Peyer's patch (tissue), 4 donors: ENCODE results near the gene JAK3. TPM values are rescaled to one million over a fixed set of nuclear protein-coding genes. Genes with fewer than 3 reads are reported as not detected.

Source experiments
- DNase-seq, 3 donors: peaks; one replicate each; pipeline ENCODE4 v3.0.0-alpha.2; 2017 to 2019
- H3K27ac ChIP-seq, 4 donors: fragments of 200-600 bp; sonication (generic); one replicate each; pipeline ENCODE4 v1.5.1; 2016 to 2019
- H3K27me3 ChIP-seq, 2 donors: fragments of 200-600 bp; sonication (generic); one replicate each; pipeline ENCODE4 v1.5.1; 2019
- H3K36me3 ChIP-seq, 3 donors: fragments of 200-600 bp; sonication (generic); one replicate each; pipeline ENCODE4 v1.5.1; 2016 to 2019
- H3K4me1 ChIP-seq, 4 donors: fragments of 200-600 bp; sonication (generic); one replicate each; pipeline ENCODE4 v1.5.1; 2016 to 2019
- H3K4me3 ChIP-seq, 4 donors: fragments of 200-600 bp; sonication (generic); 1 replicate in 3 of 4; 2 replicates in 1 of 4; pipeline ENCODE4 v1.5.1; 2016 to 2019; ENCODE audit warnings: mild to moderate bottlenecking in 1 of 4
- H3K9me3 ChIP-seq, 4 donors: fragments of 200-600 bp; sonication (generic); one replicate each; pipeline ENCODE4 v1.5.1; 2016 to 2019; ENCODE audit warnings: mild to moderate bottlenecking in 1 of 4
- POLR2A ChIP-seq, 2 donors: fragments of 450-650 bp; IDR thresholded peaks; one replicate each; pipeline ENCODE4 v1.5.1; 2017; ENCODE audit warnings: antibody characterized with exemption in 2 of 2, mild to moderate bottlenecking in 2 of 2, moderate library complexity in 2 of 2
- total RNA-seq, 4 donors: library from RNA; depleted of rRNA; stranded (reverse); fragments of >200 nt; gene quantifications; one replicate each; pipeline ENCODE4 v1.1.0, GENCODE V29; 2016
- TF ChIP-seq, protein P1 (sequence below), 6 experiments: fragments of 450-650 bp in 4 of 6; fragments of 200-600 bp in 2 of 6; sonication (generic) in 1 of 6; IDR thresholded peaks; one replicate each; pipeline ENCODE4 v1.5.1; 2017 to 2019; ENCODE audit warnings: antibody characterized with exemption in 6 of 6, mild to moderate bottlenecking in 3 of 6, moderate library complexity in 1 of 6

JAK3 gene
- total RNA-seq, 4 donors from 2014 or later: 4.0 to 32.2 (median 5.4) TPM

DNA sequence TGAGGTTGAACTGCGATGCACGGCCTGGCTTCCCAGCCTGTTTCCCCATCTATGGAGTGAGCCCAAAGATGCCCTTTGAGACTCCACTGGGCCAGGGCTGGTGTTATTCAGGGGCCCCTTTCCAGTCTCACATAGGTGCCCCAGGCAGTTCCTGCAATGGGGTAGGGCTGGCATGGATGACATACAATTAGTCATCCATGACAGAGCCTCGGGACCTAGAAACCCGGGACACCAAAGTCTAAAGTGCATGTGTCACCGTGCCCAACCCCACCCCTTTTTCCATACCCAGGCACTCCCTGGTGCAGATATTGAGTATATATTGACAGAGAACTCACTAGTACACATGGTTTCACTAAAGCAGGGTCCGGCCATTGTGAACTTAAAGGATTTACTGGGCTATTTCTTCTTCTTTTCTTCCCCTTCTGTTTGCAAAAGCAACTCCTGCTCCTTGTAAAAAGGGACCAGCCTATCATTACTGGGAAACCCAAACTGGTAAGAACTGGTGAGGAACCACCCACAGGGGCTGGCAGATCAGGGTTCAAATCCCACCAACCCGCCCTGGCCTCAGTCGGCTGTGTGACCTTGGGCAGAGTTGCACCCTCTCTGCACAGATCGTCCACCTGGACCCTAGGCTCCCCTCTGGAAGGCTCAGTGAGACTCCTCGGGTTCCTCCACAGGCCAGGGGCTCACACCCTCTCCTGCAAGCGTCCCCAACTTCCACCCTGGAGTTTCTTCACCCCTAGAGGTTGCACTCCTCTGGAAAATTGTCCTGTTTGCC is 50.2 kb downstream of the JAK3 start:
- DNase-seq: peak in 2 of 3 donors; percentile 88
- Histone ChIP-seq H3K27ac (peak overlapping the region in 3 of 4 donors; percentile 83 to 98 (median 95)), H3K9me3 (no peaks in the 10 kb centered on the region), H3K36me3 (peaks cover 0 to 14% (median 0%) of the 10 kb centered on the region in 3 donors), H3K27me3 (no peaks in the 10 kb centered on the region), H3K4me3 (peak overlapping the region in 2 of 4 donors; percentile 54 to 78), H3K4me1 (peaks cover 0 to 11% (median 0%) of the 10 kb centered on the region in 4 donors)
- TF ChIP-seq POLR2A (IDR thresholded peaks at IDR 0.05): peak; percentile 43 to 90
- TF ChIP-seq, protein P1, sequence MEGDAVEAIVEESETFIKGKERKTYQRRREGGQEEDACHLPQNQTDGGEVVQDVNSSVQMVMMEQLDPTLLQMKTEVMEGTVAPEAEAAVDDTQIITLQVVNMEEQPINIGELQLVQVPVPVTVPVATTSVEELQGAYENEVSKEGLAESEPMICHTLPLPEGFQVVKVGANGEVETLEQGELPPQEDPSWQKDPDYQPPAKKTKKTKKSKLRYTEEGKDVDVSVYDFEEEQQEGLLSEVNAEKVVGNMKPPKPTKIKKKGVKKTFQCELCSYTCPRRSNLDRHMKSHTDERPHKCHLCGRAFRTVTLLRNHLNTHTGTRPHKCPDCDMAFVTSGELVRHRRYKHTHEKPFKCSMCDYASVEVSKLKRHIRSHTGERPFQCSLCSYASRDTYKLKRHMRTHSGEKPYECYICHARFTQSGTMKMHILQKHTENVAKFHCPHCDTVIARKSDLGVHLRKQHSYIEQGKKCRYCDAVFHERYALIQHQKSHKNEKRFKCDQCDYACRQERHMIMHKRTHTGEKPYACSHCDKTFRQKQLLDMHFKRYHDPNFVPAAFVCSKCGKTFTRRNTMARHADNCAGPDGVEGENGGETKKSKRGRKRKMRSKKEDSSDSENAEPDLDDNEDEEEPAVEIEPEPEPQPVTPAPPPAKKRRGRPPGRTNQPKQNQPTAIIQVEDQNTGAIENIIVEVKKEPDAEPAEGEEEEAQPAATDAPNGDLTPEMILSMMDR (IDR thresholded peaks at IDR 0.05): no peak

DNA sequence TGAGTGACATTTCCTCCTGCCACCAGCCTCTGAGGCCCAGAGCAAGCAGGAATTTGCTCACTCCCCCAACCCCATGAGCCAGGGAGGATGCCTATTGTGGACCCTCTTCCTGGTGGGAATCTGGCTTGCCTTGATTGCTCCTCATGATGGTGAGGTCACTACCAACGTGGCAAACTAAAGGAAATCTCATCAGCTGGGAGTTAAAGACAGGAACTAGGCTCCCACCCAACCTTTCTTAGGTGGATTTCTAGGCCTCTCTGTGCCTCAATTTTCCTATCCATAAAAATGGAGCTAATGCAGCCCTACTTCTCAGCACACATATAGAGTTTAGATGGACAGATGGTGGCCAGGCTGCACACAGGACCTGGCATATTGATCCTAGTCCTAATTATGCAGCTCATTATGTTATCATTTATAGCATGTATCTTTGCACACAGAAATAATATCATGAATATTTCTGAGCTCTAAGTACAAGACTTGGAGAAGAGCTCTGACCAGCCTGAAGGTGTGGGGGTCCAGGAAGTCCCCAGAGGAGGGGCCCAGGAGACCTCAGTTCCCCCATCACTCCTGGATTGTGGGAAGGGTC is 50.9 kb downstream of the JAK3 start:
- Histone ChIP-seq H3K36me3 (peaks cover 0 to 14% (median 0%) of the 10 kb centered on the region in 3 donors), H3K4me1 (peaks cover 0 to 11% (median 0%) of the 10 kb centered on the region in 4 donors), H3K27ac (peak overlapping the region in 3 of 4 donors; percentile 83 to 98 (median 95)), H3K27me3 (no peaks in the 10 kb centered on the region), H3K9me3 (no peaks in the 10 kb centered on the region), H3K4me3 (peak overlapping the region in 2 of 4 donors; percentile 54 to 78)
- DNase-seq: no peak
- TF ChIP-seq, protein P1 (IDR thresholded peaks at IDR 0.05): no peak
- no peak for TF ChIP-seq POLR2A (IDR thresholded peaks at IDR 0.05)

DNA sequence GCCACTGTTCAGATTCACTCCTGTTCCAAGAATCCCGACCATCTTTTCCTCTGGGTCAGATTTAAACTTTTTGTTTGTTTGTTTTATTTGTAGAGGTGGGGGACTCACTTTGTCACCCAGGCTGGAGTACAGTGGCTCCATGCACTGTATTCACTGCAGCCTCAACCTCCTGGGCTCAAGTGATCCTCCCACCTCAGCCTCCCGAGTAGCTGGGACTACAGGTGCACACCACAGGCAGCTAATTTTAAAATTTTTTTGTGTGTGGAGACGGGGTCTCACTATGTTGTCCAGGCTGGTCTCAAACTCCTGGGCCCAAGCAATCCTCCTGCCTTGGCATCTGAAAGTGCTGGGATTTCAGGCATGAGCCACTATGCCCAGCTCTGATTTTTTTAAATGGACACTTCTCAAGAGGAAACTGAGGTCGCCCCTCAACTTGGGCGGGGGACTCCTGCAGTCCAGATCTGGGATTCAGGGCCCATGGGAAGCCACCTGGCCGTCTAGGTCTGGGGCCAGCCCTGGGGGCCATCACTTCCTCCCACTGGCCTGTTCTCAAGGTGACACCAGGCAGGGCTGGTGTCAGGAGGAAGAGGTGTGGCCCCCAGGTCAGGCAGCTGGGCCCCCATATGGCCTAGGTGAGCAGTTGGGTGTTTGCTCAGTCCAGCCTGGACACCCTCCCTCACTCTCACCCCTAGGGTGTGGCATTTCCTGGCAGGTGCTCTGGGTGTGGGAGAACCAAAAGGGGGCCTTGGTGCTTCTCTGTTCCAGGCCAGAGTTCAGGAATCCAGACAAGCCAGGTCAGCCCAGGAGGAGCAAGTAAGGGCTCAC is 51.6 kb downstream of the JAK3 start:
- Histone ChIP-seq H3K27me3 (no peaks in the 10 kb centered on the region), H3K9me3 (no peaks in the 10 kb centered on the region), H3K36me3 (peaks cover 0 to 9% (median 0%) of the 10 kb centered on the region in 3 donors), H3K27ac (peak overlapping the region in 3 of 4 donors; percentile 83 to 98 (median 95)), H3K4me3 (peak overlapping the region in 3 of 4 donors; percentile 40 to 78 (median 54)), H3K4me1 (peaks cover 0 to 18% (median 2%) of the 10 kb centered on the region in 4 donors)
- TF ChIP-seq, protein P1 (IDR thresholded peaks at IDR 0.05): no peak
- peak; percentile 75 to 92 for TF ChIP-seq POLR2A (IDR thresholded peaks at IDR 0.05)
- peak in 2 of 3 donors; percentile 85 to 86 for DNase-seq

DNA sequence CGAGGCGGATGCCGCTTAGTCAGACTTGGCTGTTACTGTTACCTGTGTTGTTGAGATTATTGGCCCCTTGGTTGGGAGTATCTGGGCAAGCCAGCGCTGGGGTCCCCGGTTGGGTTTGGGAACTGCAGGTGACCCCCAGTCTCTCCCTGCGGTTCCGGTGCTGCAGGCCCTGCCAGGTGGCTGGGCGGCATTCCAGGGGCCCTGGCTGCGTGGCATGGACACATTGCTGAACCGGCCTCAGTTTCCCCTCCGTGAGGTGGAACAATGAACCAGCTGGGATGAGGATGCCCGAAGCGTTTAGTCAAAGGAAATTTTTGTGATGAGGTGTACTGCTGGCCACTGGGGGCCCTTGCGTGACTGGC is 52.3 kb downstream of the JAK3 start:
- DNase-seq: no peak
- peaks cover 0 to 23% (median 2%) of the 10 kb centered on the region in 4 donors for H3K4me1 ChIP-seq
- H3K27ac ChIP-seq: peak overlapping the region in 3 of 4 donors; percentile 83 to 98 (median 95)
- peak overlapping the region in 3 of 4 donors; percentile 40 to 78 (median 54) for H3K4me3 ChIP-seq
- H3K9me3 ChIP-seq: no peaks in the 10 kb centered on the region
- H3K27me3 ChIP-seq: no peaks in the 10 kb centered on the region
- no peak for TF ChIP-seq POLR2A (IDR thresholded peaks at IDR 0.05)
- TF ChIP-seq, protein P1 (IDR thresholded peaks at IDR 0.05): no peak
- H3K36me3 ChIP-seq: peaks cover 0 to 3% (median 0%) of the 10 kb centered on the region in 3 donors
